GM23338 (cell line): ENCODE data around the gene GNB3.

ENCODE experiments used
- CREB1 ChIP-seq: fragments of 250-450 bp; sonication (Bioruptor Pico); IDR thresholded peaks from 2 replicates; pipeline ENCODE4 v1.5.0; 2020; ENCODE audit warnings: low read depth, mild to moderate bottlenecking, moderate library complexity
- CTCF ChIP-seq, 2 experiments: fragments of 200-600 bp in 1 of 2; sonication (generic) in 1 of 2; conservative IDR thresholded peaks; 2 replicates each; pipeline versions ENCODE4 v1.5.1 to v1.6.1; 2016 to 2017; ENCODE audit warnings: antibody characterized with exemption in 2 of 2, low read depth in 2 of 2, mild to moderate bottlenecking in 2 of 2, moderate library complexity in 1 of 2
- ETS1 ChIP-seq: IDR thresholded peaks from 2 replicates; pipeline ENCODE4 v1.6.1; 2016; ENCODE audit warnings: antibody characterized with exemption
- EZH2 ChIP-seq: fragments of 200-600 bp; sonication (generic); IDR thresholded peaks from one replicate; pipeline ENCODE4 v1.8.0; 2017; ENCODE audit warnings: antibody characterized with exemption, mild to moderate bottlenecking, low read depth; ENCODE audit not compliant: unreplicated experiment
- EZH2phosphoT487 ChIP-seq: fragments of 200-600 bp; sonication (generic); IDR thresholded peaks from one replicate; pipeline ENCODE4 v1.8.1; 2018; ENCODE audit warnings: antibody characterized with exemption; ENCODE audit not compliant: unreplicated experiment
- JUNB ChIP-seq: IDR thresholded peaks from one replicate; pipeline ENCODE4 v1.6.1; 2016; ENCODE audit warnings: antibody characterized with exemption; ENCODE audit not compliant: unreplicated experiment
- POLR2AphosphoS5 ChIP-seq: IDR thresholded peaks from 2 replicates; pipeline ENCODE4 v1.6.1; 2016; ENCODE audit warnings: antibody characterized with exemption, low read depth
- REST ChIP-seq: IDR thresholded peaks from one replicate; pipeline ENCODE4 v1.6.1; 2018; ENCODE audit warnings: antibody characterized with exemption; ENCODE audit not compliant: unreplicated experiment
- STAT1 ChIP-seq: IDR thresholded peaks from one replicate; pipeline ENCODE4 v1.6.1; 2016; ENCODE audit warnings: antibody characterized with exemption; ENCODE audit not compliant: unreplicated experiment
- ZNF114 ChIP-seq: fragments of 250-450 bp; sonication (Bioruptor Pico); IDR thresholded peaks from 2 replicates; pipeline ENCODE4 v1.5.0; 2020; ENCODE audit warnings: mild to moderate bottlenecking, moderate library complexity

GRCh38 chr12:6863586-6864321, 23.0 kb downstream of the GNB3 start:
- no peak for TF ChIP-seq CREB1 (CRISPR knock-in tag)
- TF ChIP-seq CTCF (conservative IDR thresholded peaks at IDR 0.05; ENCODE audit: low read depth in 2 of 2), result no peak
- TF ChIP-seq POLR2AphosphoS5, result no peak
- no peak for TF ChIP-seq JUNB
- no peak for TF ChIP-seq EZH2phosphoT487
- no peak for TF ChIP-seq REST
- TF ChIP-seq EZH2, result no peak
- TF ChIP-seq ZNF114 (CRISPR knock-in tag), result no peak
- no peak for TF ChIP-seq ETS1
- no peak for TF ChIP-seq STAT1
